ENCODE data around the gene HDDC3.

HDDC3 gene

GRCh38 chr15:90931828-90932659 is at the start of gene HDDC3:
Gene HDDC3 (minus strand): TSS chr15:90932549. CDS start chr15:90932540, 9 bp downstream.
- peak; percentile 59 for DNase-seq

- no peak for DNase-seq
Observed at GRCh38 chr15:90982135-90982534, 49.8 kb upstream of the HDDC3 start.

- DNase-seq, result no peak
Observed at GRCh38 chr15:90981681-90982080, 49.3 kb upstream of the HDDC3 start.

GRCh38 chr15:90979582-90979981 is 47.2 kb upstream of the HDDC3 start:
- no peak for DNase-seq

- DNase-seq, result no peak
Observed at GRCh38 chr15:90974216-90974615, 41.9 kb upstream of the HDDC3 start.

- no peak for DNase-seq
Observed at GRCh38 chr15:90972133-90972532, 39.8 kb upstream of the HDDC3 start.

- no peak for DNase-seq
Observed at GRCh38 chr15:90970274-90970673, 37.9 kb upstream of the HDDC3 start.

- no peak for DNase-seq
Observed at GRCh38 chr15:90968434-90968833, 36.1 kb upstream of the HDDC3 start.

GRCh38 chr15:90967206-90967605 is 34.9 kb upstream of the HDDC3 start:
- no peak for DNase-seq

GRCh38 chr15:90966262-90966661 is 33.9 kb upstream of the HDDC3 start:
- no peak for DNase-seq

- DNase-seq, result no peak
Observed at GRCh38 chr15:90962021-90962420, 29.7 kb upstream of the HDDC3 start.

- no peak for DNase-seq
Observed at GRCh38 chr15:90960298-90961091, 28.1 kb upstream of the HDDC3 start.

GRCh38 chr15:90959894-90960293 is 27.5 kb upstream of the HDDC3 start:
- DNase-seq, result no peak

GRCh38 chr15:90959028-90959595 is 26.8 kb upstream of the HDDC3 start:
- no peak for DNase-seq

- no peak for DNase-seq
Observed at GRCh38 chr15:90957791-90958190, 25.4 kb upstream of the HDDC3 start.

- DNase-seq, result no peak
Observed at GRCh38 chr15:90957031-90957790, 24.9 kb upstream of the HDDC3 start.

GRCh38 chr15:90956274-90957030 is 24.1 kb upstream of the HDDC3 start:
- no peak for DNase-seq

GRCh38 chr15:90955624-90956273 is 23.4 kb upstream of the HDDC3 start:
- no peak for DNase-seq

GRCh38 chr15:90954712-90955623 is 22.6 kb upstream of the HDDC3 start, which contains the start of gene RCCD1:
Gene RCCD1 (plus strand): TSS chr15:90954884. CDS start chr15:90956735, 1,851 bp downstream.
- peak; percentile 80 for DNase-seq

GRCh38 chr15:90953947-90954711 is 21.8 kb upstream of the HDDC3 start:
- DNase-seq, result no peak

Data from NCI-H1436 treated with DMSO at 0.1 percent for 48 hours (cell line).